Suprapubic skin (tissue), 4 donors: ENCODE results near the gene EIF2S3. TPM values are rescaled to one million over a fixed set of nuclear protein-coding genes. Genes with fewer than 3 reads are reported as not detected.

ENCODE experiments used
- DNase-seq, 2 donors: peaks; one replicate each; pipeline ENCODE4 v3.0.0-alpha.2; 2019; ENCODE audit warnings: low spot score in 2 of 2
- H3K27ac ChIP-seq: fragments of 200-600 bp; sonication (generic); one replicate; pipeline ENCODE4 v1.5.1; 2019
- H3K27me3 ChIP-seq: fragments of 200-600 bp; sonication (generic); one replicate; pipeline ENCODE4 v1.5.1; 2019
- H3K36me3 ChIP-seq: fragments of 200-600 bp; sonication (generic); one replicate; pipeline ENCODE4 v1.5.1; 2019
- H3K4me1 ChIP-seq: fragments of 200-600 bp; sonication (generic); one replicate; pipeline ENCODE4 v1.5.1; 2019
- H3K4me3 ChIP-seq: fragments of 200-600 bp; sonication (generic); one replicate; pipeline ENCODE4 v1.5.1; 2019; ENCODE audit warnings: mild to moderate bottlenecking
- H3K9me3 ChIP-seq: fragments of 200-600 bp; sonication (generic); one replicate; pipeline ENCODE4 v1.5.1; 2019
- EP300 ChIP-seq: sonication (generic); formaldehyde crosslinking; IDR thresholded peaks from one replicate; pipeline ENCODE4 v1.6.1; 2017; ENCODE audit warnings: antibody characterized with exemption
- POLR2A ChIP-seq, 2 donors: fragments of 450-650 bp; IDR thresholded peaks; one replicate each; pipeline ENCODE4 v1.6.1; 2017; ENCODE audit warnings: antibody characterized with exemption in 2 of 2, mild to moderate bottlenecking in 2 of 2, moderate library complexity in 2 of 2
- POLR2AphosphoS5 ChIP-seq, 3 donors: sonication (generic); formaldehyde crosslinking; IDR thresholded peaks; one replicate each; pipeline ENCODE4 v1.6.1; 2017; ENCODE audit warnings: antibody characterized with exemption in 3 of 3
- WGBS: methylation state at CpG from one replicate; pipeline ENCODE4 v1.1.5; 2018; 5-methylcytosine and 5-hydroxymethylcytosine counted together
- total RNA-seq, 4 donors: library from RNA; depleted of rRNA; stranded (reverse); fragments of >200 nt; gene quantifications; one replicate each; pipeline ENCODE4 v1.1.0, GENCODE V29; 2016
- TF ChIP-seq, protein P1 (sequence below), 2 donors: fragments of 200-600 bp in 1 of 2; fragments of 450-650 bp in 1 of 2; sonication (generic) in 1 of 2; IDR thresholded peaks; one replicate each; pipeline ENCODE4 v1.5.1; 2016 to 2019; ENCODE audit warnings: antibody characterized with exemption in 2 of 2, mild to moderate bottlenecking in 1 of 2, moderate library complexity in 1 of 2

The EIF2S3 gene
- total RNA-seq, 4 donors from 2014 or later, result 111 to 118 (median 115) TPM

DNA sequence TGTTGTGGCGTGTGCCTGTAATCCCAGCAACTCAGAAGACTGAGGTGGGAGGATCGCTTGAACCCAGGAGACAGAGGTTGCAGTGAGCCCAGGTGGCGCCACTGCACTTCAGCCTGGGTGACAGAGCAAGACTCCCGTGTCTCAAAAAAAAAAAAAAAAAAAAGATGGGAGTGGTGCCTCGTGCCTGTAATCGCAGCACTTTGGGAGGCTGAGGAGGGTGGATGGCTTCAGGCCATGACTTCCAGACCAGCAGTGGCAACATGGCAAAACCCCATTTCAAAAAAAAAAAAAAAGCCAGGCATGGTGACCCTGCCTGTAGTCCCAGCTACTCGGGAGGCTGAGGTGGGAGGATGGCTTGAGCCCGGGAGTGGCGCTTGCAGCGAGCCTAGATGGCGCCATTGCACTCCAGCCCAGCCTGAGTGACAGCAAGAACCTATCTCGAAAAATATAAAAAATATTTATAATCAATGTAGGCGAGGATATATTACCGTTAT is 27.0 kb downstream of the EIF2S3 start:
- WGBS, result 23% methylated on average over 14 of the region's 14 CpGs

DNA sequence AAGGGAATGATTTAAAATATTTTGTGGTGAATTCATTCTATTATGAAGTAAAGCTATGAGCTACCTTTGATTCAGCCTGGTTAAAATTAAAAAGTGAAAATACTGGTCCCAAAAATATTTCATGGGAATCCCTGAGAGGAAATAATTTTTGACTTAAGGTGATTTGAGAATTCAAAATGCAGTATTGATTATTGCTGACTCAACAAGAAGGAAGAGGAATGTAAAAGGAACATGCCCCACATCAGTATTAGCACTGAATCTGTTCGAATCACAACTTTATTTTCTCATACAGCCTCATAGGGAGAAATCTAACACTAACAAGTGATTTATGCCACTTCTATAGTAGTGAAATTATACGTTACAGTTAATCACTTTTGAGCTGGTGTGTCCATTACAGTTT is 27.7 kb downstream of the EIF2S3 start:
- H3K4me1 ChIP-seq, result no peaks in the 10 kb centered on the region
- no peaks in the 10 kb centered on the region for H3K27me3 ChIP-seq
- no peak overlapping the region for H3K27ac ChIP-seq
- H3K4me3 ChIP-seq, result no peak overlapping the region
- WGBS, result 69% methylated on average over 2 of the region's 2 CpGs
- no peaks in the 10 kb centered on the region for H3K9me3 ChIP-seq
- peaks cover 2% of the 10 kb centered on the region for H3K36me3 ChIP-seq
- no peak for TF ChIP-seq POLR2A (IDR thresholded peaks at IDR 0.05)
- TF ChIP-seq EP300, result no peak
- TF ChIP-seq POLR2AphosphoS5 (IDR thresholded peaks at IDR 0.05), result no peak
- TF ChIP-seq, protein P1, sequence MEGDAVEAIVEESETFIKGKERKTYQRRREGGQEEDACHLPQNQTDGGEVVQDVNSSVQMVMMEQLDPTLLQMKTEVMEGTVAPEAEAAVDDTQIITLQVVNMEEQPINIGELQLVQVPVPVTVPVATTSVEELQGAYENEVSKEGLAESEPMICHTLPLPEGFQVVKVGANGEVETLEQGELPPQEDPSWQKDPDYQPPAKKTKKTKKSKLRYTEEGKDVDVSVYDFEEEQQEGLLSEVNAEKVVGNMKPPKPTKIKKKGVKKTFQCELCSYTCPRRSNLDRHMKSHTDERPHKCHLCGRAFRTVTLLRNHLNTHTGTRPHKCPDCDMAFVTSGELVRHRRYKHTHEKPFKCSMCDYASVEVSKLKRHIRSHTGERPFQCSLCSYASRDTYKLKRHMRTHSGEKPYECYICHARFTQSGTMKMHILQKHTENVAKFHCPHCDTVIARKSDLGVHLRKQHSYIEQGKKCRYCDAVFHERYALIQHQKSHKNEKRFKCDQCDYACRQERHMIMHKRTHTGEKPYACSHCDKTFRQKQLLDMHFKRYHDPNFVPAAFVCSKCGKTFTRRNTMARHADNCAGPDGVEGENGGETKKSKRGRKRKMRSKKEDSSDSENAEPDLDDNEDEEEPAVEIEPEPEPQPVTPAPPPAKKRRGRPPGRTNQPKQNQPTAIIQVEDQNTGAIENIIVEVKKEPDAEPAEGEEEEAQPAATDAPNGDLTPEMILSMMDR (IDR thresholded peaks at IDR 0.05), result no peak
- no peak for DNase-seq

More for the DNA sequence above, 27.0 kb downstream of the EIF2S3 start:
- DNase-seq, result no peak
- TF ChIP-seq EP300, result no peak
- TF ChIP-seq, protein P1 (IDR thresholded peaks at IDR 0.05), result no peak
- TF ChIP-seq POLR2A (IDR thresholded peaks at IDR 0.05), result no peak
- no peak for TF ChIP-seq POLR2AphosphoS5 (IDR thresholded peaks at IDR 0.05)
- no peak overlapping the region for H3K27ac ChIP-seq
- H3K4me3 ChIP-seq, result no peak overlapping the region
- H3K4me1 ChIP-seq, result no peaks in the 10 kb centered on the region
- no peaks in the 10 kb centered on the region for H3K27me3 ChIP-seq
- H3K36me3 ChIP-seq, result peaks cover 9% of the 10 kb centered on the region
- H3K9me3 ChIP-seq, result no peaks in the 10 kb centered on the region

DNA sequence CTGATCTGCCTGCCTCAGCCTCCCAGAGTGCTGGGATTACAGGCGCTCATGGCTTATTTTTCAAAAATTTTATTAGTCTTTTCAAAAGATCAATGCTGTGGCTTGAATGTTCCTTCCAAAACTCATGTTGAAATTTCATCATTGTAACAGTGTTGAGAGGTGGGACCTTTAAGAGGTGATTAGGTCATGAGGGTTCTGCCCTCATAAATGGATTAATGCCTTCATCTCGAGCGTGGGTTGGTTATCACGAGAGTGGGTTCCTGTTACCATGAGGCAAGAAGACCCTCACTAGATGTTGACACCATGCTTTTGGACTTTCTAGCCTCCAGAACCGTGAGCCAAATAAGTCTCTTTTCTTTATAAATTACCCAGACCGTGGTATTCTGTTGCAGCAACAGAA is 30.3 kb downstream of the EIF2S3 start:
- WGBS, result 89% methylated on average over 6 of the region's 6 CpGs
- H3K4me3 ChIP-seq, result no peak overlapping the region
- H3K9me3 ChIP-seq, result no peaks in the 10 kb centered on the region
- DNase-seq, result no peak
- TF ChIP-seq POLR2AphosphoS5 (IDR thresholded peaks at IDR 0.05) (no peak), EP300 (no peak), POLR2A (IDR thresholded peaks at IDR 0.05) (no peak)
- TF ChIP-seq, protein P1 (IDR thresholded peaks at IDR 0.05), result no peak
- H3K4me1 ChIP-seq, result no peaks in the 10 kb centered on the region
- no peak overlapping the region for H3K27ac ChIP-seq
- H3K36me3 ChIP-seq, result no peaks in the 10 kb centered on the region
- no peaks in the 10 kb centered on the region for H3K27me3 ChIP-seq

DNA sequence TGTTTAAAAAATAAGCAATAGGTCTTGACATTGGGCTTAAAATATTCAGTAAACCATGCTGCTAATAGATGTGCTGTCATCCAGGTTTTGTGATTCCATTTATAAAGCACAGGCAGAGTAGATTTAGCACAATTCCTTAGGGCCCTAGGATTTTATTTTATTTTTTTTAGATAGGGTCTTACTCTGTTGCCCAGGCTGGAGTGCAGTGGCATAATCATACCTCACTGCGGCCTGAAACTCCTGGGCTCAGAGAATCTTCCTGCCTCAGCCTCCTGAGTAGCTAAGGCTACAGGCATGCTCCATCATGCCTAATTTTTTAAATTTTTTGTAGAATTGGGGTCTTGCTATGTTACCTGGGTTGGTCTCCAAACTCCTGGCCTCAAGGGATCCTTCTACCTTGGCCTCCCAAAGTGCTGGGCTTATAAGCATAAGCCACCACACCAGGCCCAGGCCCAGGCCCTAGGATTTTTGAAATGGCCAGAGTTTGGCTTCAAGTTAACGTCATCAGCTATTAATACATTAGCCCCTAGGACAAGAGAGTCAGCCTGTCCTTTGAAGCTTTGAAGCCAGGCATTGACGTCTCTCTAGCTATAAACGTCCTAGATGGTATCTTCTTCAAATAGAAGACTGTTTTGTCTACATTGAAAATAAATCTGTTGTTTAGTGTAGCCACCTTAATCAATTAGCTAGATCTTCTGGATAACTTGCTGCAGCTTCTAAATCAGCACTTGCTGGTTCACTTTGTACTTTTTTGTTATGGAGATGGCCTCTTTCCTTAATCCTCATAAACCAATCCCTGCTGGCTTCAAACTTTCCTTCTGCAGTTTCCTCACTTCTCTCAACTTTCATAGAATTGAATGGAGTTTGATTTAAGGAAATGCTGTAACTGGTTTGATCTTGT is 35.8 kb downstream of the EIF2S3 start:
- no peak overlapping the region for H3K27ac ChIP-seq
- no peak overlapping the region for H3K4me3 ChIP-seq
- DNase-seq, result no peak
- H3K9me3 ChIP-seq, result no peaks in the 10 kb centered on the region
- TF ChIP-seq POLR2A (IDR thresholded peaks at IDR 0.05) (no peak), POLR2AphosphoS5 (IDR thresholded peaks at IDR 0.05) (no peak), EP300 (no peak)
- TF ChIP-seq, protein P1 (IDR thresholded peaks at IDR 0.05), result no peak
- WGBS, result 57% methylated on average over 4 of the region's 4 CpGs
- H3K4me1 ChIP-seq, result no peaks in the 10 kb centered on the region
- H3K36me3 ChIP-seq, result no peaks in the 10 kb centered on the region
- H3K27me3 ChIP-seq, result no peaks in the 10 kb centered on the region

DNA sequence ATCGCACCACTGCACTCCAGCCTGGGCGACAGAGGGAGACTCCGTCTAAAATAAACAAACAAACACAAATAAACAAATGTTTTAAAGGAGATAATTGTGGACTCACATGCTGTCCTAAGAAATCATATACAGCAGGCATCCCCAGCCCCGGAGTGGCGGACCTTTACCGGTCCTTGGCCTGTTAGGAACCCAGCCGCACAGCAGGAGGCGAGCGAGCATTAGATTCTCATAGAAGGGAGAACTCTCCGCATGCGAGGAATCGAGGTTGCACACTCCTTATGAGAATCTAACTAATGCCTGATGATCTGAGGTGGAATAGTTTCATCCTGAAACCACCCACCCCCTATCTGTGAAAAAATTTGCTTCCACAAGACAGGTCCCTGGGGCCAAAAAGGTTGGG is 39.0 kb downstream of the EIF2S3 start:
- no peaks in the 10 kb centered on the region for H3K27me3 ChIP-seq
- no peak for TF ChIP-seq EP300
- TF ChIP-seq POLR2A (IDR thresholded peaks at IDR 0.05), result no peak
- no peak for TF ChIP-seq POLR2AphosphoS5 (IDR thresholded peaks at IDR 0.05)
- TF ChIP-seq, protein P1 (IDR thresholded peaks at IDR 0.05), result no peak
- no peak for DNase-seq
- H3K4me1 ChIP-seq, result no peaks in the 10 kb centered on the region
- no peak overlapping the region for H3K4me3 ChIP-seq
- no peak overlapping the region for H3K27ac ChIP-seq
- no peaks in the 10 kb centered on the region for H3K36me3 ChIP-seq
- 88% methylated on average over 12 of the region's 12 CpGs for WGBS
- no peaks in the 10 kb centered on the region for H3K9me3 ChIP-seq
